Esophagus muscularis mucosa (tissue), 4 donors: ENCODE data around the gene STRN4.

Source experiments
- EP300 ChIP-seq: sonication (generic); formaldehyde crosslinking; IDR thresholded peaks from one replicate; pipeline ENCODE4 v1.6.1; 2017; ENCODE audit warnings: antibody characterized with exemption
- POLR2A ChIP-seq: fragments of 450-650 bp; IDR thresholded peaks from one replicate; pipeline ENCODE4 v1.6.1; 2017; ENCODE audit warnings: antibody characterized with exemption, moderate library complexity, mild to moderate bottlenecking, low read depth
- TF ChIP-seq, protein P1 (sequence below), 3 experiments: fragments of 200-600 bp in 2 of 3; fragments of 450-650 bp in 1 of 3; sonication (generic) in 2 of 3; IDR thresholded peaks; one replicate each; pipeline ENCODE4 v1.5.1; 2017 to 2019; ENCODE audit warnings: antibody characterized with exemption in 3 of 3, mild to moderate bottlenecking in 2 of 3, moderate library complexity in 1 of 3

DNA sequence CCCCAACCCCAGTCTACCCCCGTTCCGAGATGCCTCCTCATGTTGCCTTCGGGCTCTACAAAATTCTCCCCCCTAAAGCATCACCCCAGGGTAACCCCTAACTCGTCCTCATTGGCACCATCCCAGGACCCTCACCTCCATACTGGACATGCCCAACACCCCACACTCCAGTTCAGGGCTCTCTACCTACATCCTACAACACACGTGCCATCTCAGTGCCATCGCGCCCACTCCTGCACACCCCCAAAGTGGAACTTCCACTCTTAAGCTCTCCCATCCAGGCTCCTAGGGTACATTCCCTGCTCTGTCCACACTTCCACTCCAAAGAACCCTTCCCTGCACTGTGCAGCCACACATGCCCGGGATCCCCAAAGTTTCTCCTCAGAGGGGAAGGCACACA is 1.2 kb downstream of the STRN4 start:
- TF ChIP-seq POLR2A (no peak), EP300 (no peak)
- TF ChIP-seq, protein P1, sequence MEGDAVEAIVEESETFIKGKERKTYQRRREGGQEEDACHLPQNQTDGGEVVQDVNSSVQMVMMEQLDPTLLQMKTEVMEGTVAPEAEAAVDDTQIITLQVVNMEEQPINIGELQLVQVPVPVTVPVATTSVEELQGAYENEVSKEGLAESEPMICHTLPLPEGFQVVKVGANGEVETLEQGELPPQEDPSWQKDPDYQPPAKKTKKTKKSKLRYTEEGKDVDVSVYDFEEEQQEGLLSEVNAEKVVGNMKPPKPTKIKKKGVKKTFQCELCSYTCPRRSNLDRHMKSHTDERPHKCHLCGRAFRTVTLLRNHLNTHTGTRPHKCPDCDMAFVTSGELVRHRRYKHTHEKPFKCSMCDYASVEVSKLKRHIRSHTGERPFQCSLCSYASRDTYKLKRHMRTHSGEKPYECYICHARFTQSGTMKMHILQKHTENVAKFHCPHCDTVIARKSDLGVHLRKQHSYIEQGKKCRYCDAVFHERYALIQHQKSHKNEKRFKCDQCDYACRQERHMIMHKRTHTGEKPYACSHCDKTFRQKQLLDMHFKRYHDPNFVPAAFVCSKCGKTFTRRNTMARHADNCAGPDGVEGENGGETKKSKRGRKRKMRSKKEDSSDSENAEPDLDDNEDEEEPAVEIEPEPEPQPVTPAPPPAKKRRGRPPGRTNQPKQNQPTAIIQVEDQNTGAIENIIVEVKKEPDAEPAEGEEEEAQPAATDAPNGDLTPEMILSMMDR (IDR thresholded peaks at IDR 0.05) = no peak
